CD14-positive monocyte (primary cell): Measurements from ENCODE around the gene OR2AT4. TPM values are rescaled to one million over a fixed set of nuclear protein-coding genes. Genes with fewer than 3 reads are reported as not detected.

Experiments used
- DNase-seq, 3 donors: peaks; one replicate each; pipeline ENCODE4 v3.0.0-alpha.2; 2011 to 2022
- H2AFZ ChIP-seq: 2 replicates; pipeline ENCODE4 v1.6.0; 2012; ENCODE audit warnings: mild to moderate bottlenecking, low read depth, low read length, inconsistent platforms; ENCODE audit not compliant: insufficient read depth, poor library complexity, severe bottlenecking
- H3K27ac ChIP-seq, 2 donors: 1 replicate in 1 of 2; 2 replicates in 1 of 2; pipeline ENCODE4 v1.5.1; 2012 to 2013; ENCODE audit warnings: low read length in 2 of 2, control low read depth in 1 of 2, inconsistent platforms in 1 of 2, low read depth in 1 of 2, mild to moderate bottlenecking in 1 of 2
- H3K27me3 ChIP-seq, 2 donors: one replicate each; pipeline versions ENCODE4 v1.6.0 to v1.6.1; 2011 to 2013; ENCODE audit warnings: low read length in 2 of 2; ENCODE audit not compliant: control insufficient read depth in 2 of 2, insufficient read depth in 2 of 2
- H3K36me3 ChIP-seq, 2 donors: replicated peaks in 1 of 2; 1 replicate in 1 of 2; 2 replicates in 1 of 2; pipeline versions ENCODE4 v1.5.1 to v1.6.1; 2012 to 2013; ENCODE audit warnings: low read length in 2 of 2, control low read depth in 1 of 2, inconsistent platforms in 1 of 2, mild to moderate bottlenecking in 1 of 2; ENCODE audit not compliant: insufficient read depth in 2 of 2, control insufficient read depth in 1 of 2
- H3K4me1 ChIP-seq, 2 donors: 1 replicate in 1 of 2; 2 replicates in 1 of 2; pipeline versions ENCODE4 v1.5.1 to v1.6.1; 2012 to 2013; ENCODE audit warnings: low read length in 2 of 2, control low read depth in 1 of 2, inconsistent platforms in 1 of 2, mild to moderate bottlenecking in 1 of 2, moderate library complexity in 1 of 2; ENCODE audit not compliant: insufficient read depth in 2 of 2, control insufficient read depth in 1 of 2
- H3K4me2 ChIP-seq: replicated peaks from 2 replicates; pipeline ENCODE3; 2012; ENCODE audit warnings: low read length, moderate library complexity, mild to moderate bottlenecking; ENCODE audit not compliant: poor library complexity, severe bottlenecking; ENCODE audit errors: extremely low read depth
- H3K4me3 ChIP-seq, 3 experiments: fragments of 200-600 bp in 1 of 3; sonication (generic) in 1 of 3; replicated peaks in 1 of 3; 1 replicate in 2 of 3; 2 replicates in 1 of 3; pipeline ENCODE4 v1.5.1; 2011 to 2013; ENCODE audit warnings: low read length in 3 of 3, mild to moderate bottlenecking in 3 of 3, control low read depth in 2 of 3, low read depth in 2 of 3, inconsistent platforms in 1 of 3, moderate library complexity in 1 of 3
- H3K79me2 ChIP-seq: 2 replicates; pipeline ENCODE4 v1.6.0; 2012; ENCODE audit warnings: mild to moderate bottlenecking, control low read depth, inconsistent platforms, low read length, moderate library complexity; ENCODE audit not compliant: insufficient read depth
- H3K9ac ChIP-seq: 2 replicates; pipeline ENCODE4 v1.6.0; 2017; ENCODE audit warnings: low read length, mild to moderate bottlenecking; ENCODE audit not compliant: insufficient read depth, poor library complexity, severe bottlenecking
- H3K9me3 ChIP-seq, 2 donors: replicated peaks in 1 of 2; 1 replicate in 1 of 2; 2 replicates in 1 of 2; pipeline versions ENCODE4 v1.5.1 to v1.6.1; 2012 to 2013; ENCODE audit warnings: low read length in 2 of 2, control low read depth in 1 of 2; ENCODE audit not compliant: control insufficient read depth in 1 of 2, insufficient read depth in 1 of 2
- H4K20me1 ChIP-seq: 2 replicates; pipeline ENCODE4 v1.6.0; 2012; ENCODE audit warnings: mild to moderate bottlenecking, low read length, control low read depth, moderate library complexity; ENCODE audit not compliant: insufficient read depth
- H3K27ac Mint-ChIP-seq, 7 donors: one replicate each; pipeline ENCODE4 v1.8.0; 2020; ENCODE audit warnings: mild to moderate bottlenecking in 7 of 7, mixed read lengths in 7 of 7, moderate library complexity in 6 of 7, inconsistent platforms in 2 of 7
- H3K27me3 Mint-ChIP-seq, 3 donors: one replicate each; pipeline ENCODE4 v1.8.0; 2021 to 2022; ENCODE audit warnings: low read depth in 3 of 3, mild to moderate bottlenecking in 3 of 3, mixed read lengths in 3 of 3, moderate library complexity in 3 of 3, inconsistent platforms in 1 of 3
- H3K36me3 Mint-ChIP-seq, 2 donors: one replicate each; pipeline ENCODE4 v1.8.0; 2020; ENCODE audit warnings: mixed read lengths in 2 of 2, inconsistent platforms in 1 of 2, mild to moderate bottlenecking in 1 of 2
- H3K4me1 Mint-ChIP-seq: one replicate; pipeline ENCODE4 v1.8.0; 2020; ENCODE audit warnings: mild to moderate bottlenecking, mixed read lengths
- H3K4me3 Mint-ChIP-seq, 2 donors: one replicate each; pipeline ENCODE4 v1.8.0; 2020; ENCODE audit warnings: mild to moderate bottlenecking in 2 of 2, mixed read lengths in 2 of 2, moderate library complexity in 1 of 2
- H3K9me3 Mint-ChIP-seq, 7 donors: one replicate each; pipeline ENCODE4 v1.8.0; 2020 to 2022; ENCODE audit warnings: mixed read lengths in 7 of 7, mild to moderate bottlenecking in 6 of 7, moderate library complexity in 6 of 7, inconsistent platforms in 2 of 7
- CTCF ChIP-seq: fragments of 200-600 bp; IDR thresholded peaks from one replicate; pipeline ENCODE4 v1.8.0; 2022; ENCODE audit warnings: antibody characterized with exemption, mild to moderate bottlenecking
- WGBS: methylation state at CpG from one replicate; pipeline ENCODE4 v1.1.5; 2013; ENCODE audit warnings: missing lambda C conversion rate; ENCODE audit not compliant: insufficient coverage; 5-methylcytosine and 5-hydroxymethylcytosine counted together
- intact Hi-C, 2 donors: fragments of 100-400 bp; cut with micrococcal nuclease; formaldehyde crosslinking; loops; one replicate each; pipeline versions ENCODE4 v1.15.0 to v1.15.1; 2023
- polyA plus RNA-seq, 3 donors: library from polyadenylated mRNA; depleted of rRNA in 1 of 3; unstranded in 2 of 3; stranded (reverse) in 1 of 3; fragments of 300-500 nt in 2 of 3; fragments of >200 nt in 1 of 3; fragmentation: Illumina TruSeq in 2 of 3; gene quantifications; 1 replicate in 2 of 3; 2 replicates in 1 of 3; pipeline ENCODE4 v1.2.3, GENCODE V29; 2012 to 2021

The OR2AT4 gene
- polyA plus RNA-seq, 3 donors: not detected

GRCh38 chr11:75076671-75077070, 20.0 kb downstream of the OR2AT4 start:
- Mint-ChIP-seq H3K4me1 (no peaks in the 10 kb centered on the region), H3K27ac (no peak overlapping the region), H3K27me3 (peaks cover 5 to 8% (median 8%) of the 10 kb centered on the region in 3 donors), H3K9me3 (peaks cover 0 to 2% (median 0%) of the 10 kb centered on the region in 7 donors), H3K36me3 (no peaks in the 10 kb centered on the region), H3K4me3 (no peak overlapping the region)
- no peak overlapping the region for H3K9ac ChIP-seq
- no peaks in the 10 kb centered on the region for H3K4me1 ChIP-seq
- no peak overlapping the region for H3K4me2 ChIP-seq
- intact Hi-C loops: no loop called here
- H3K27me3 ChIP-seq: peaks cover 0 to 5% of the 10 kb centered on the region in 2 donors
- TF ChIP-seq CTCF: no peak
- H3K79me2 ChIP-seq: no peaks in the 10 kb centered on the region
- no peak overlapping the region for H3K27ac ChIP-seq
- H4K20me1 ChIP-seq: no peaks in the 10 kb centered on the region
- H3K9me3 ChIP-seq: no peaks in the 10 kb centered on the region
- no peaks in the 10 kb centered on the region for H3K36me3 ChIP-seq
- no peak overlapping the region for H2AFZ ChIP-seq
- DNase-seq: no peak
- no peak overlapping the region for H3K4me3 ChIP-seq

- H3K4me3 ChIP-seq: no peak overlapping the region
- H2AFZ ChIP-seq: no peak overlapping the region
- Mint-ChIP-seq H3K4me1 (no peaks in the 10 kb centered on the region), H3K4me3 (no peak overlapping the region), H3K27me3 (peaks cover 5 to 14% (median 9%) of the 10 kb centered on the region in 3 donors), H3K27ac (no peak overlapping the region), H3K36me3 (no peaks in the 10 kb centered on the region), H3K9me3 (peaks cover 0 to under 1% (median 0%) of the 10 kb centered on the region in 7 donors)
- intact Hi-C loops: no loop called here
- WGBS: no CpG with 5 or more reads among the region's 3 CpGs
- no peak overlapping the region for H3K27ac ChIP-seq
- H3K36me3 ChIP-seq: no peaks in the 10 kb centered on the region
- no peaks in the 10 kb centered on the region for H3K79me2 ChIP-seq
- no peak overlapping the region for H3K4me2 ChIP-seq
- H3K9ac ChIP-seq: no peak overlapping the region
- TF ChIP-seq CTCF: no peak
- H3K27me3 ChIP-seq: peaks cover 0 to 5% of the 10 kb centered on the region in 2 donors
- H4K20me1 ChIP-seq: no peaks in the 10 kb centered on the region
- no peaks in the 10 kb centered on the region for H3K4me1 ChIP-seq
- DNase-seq: no peak
- H3K9me3 ChIP-seq: no peaks in the 10 kb centered on the region
Measured at GRCh38 chr11:75073459-75074190, 23.1 kb downstream of the OR2AT4 start.
